HL-60/S4 treated with phorbol 12-myristate 13-acetate at 8.2 ng/mL for 4 days and 3 days (cell line): ENCODE results near the gene SORBS2.

ENCODE experiments used
- in situ Hi-C: fragments of 300-500 bp; cut with MboI; formaldehyde crosslinking; loops from 2 replicates; pipeline ENCODE4 v1.15.0; 2022; ENCODE audit warnings: low sequenced_read_pairs

SORBS2 gene

GRCh38 chr4:185803022-185803421 lies 9.0 kb downstream of the SORBS2 start:
- in situ Hi-C loops: no loop called here

GRCh38 chr4:185801471-185801870 lies 10.5 kb downstream of the SORBS2 start:
- in situ Hi-C loops: no loop called here

GRCh38 chr4:185800266-185800945 lies 11.6 kb downstream of the SORBS2 start:
- in situ Hi-C loops: no loop called here

GRCh38 chr4:185799442-185799841 lies 12.6 kb downstream of the SORBS2 start:
- in situ Hi-C loops: no loop called here

GRCh38 chr4:185797596-185798338 lies 14.2 kb downstream of the SORBS2 start:
- in situ Hi-C loops: no loop called here

- in situ Hi-C loops: no loop called here
Observed at GRCh38 chr4:185797018-185797417, 15.0 kb downstream of the SORBS2 start.

GRCh38 chr4:185796176-185796575 lies 15.8 kb downstream of the SORBS2 start:
- in situ Hi-C loops: no loop called here

- in situ Hi-C loops: no loop called here
Observed at GRCh38 chr4:185794637-185795036, 17.4 kb downstream of the SORBS2 start.

GRCh38 chr4:185793716-185794115 lies 18.3 kb downstream of the SORBS2 start:
- in situ Hi-C loops: no loop called here

GRCh38 chr4:185793116-185793485 lies 18.9 kb downstream of the SORBS2 start:
- in situ Hi-C loops: no loop called here

- in situ Hi-C loops: no loop called here
Observed at GRCh38 chr4:185792384-185793115, 19.4 kb downstream of the SORBS2 start.

GRCh38 chr4:185787926-185788679 lies 23.9 kb downstream of the SORBS2 start:
- in situ Hi-C loops: no loop called here

GRCh38 chr4:185786422-185786821 lies 25.6 kb downstream of the SORBS2 start:
- in situ Hi-C loops: no loop called here

- in situ Hi-C loops: no loop called here
Observed at GRCh38 chr4:185783574-185783973, 28.4 kb downstream of the SORBS2 start.

GRCh38 chr4:185782523-185782922 lies 29.5 kb downstream of the SORBS2 start:
- in situ Hi-C loops: no loop called here

GRCh38 chr4:185781555-185782215 lies 30.3 kb downstream of the SORBS2 start:
- in situ Hi-C loops: no loop called here

GRCh38 chr4:185780472-185780871 lies 31.5 kb downstream of the SORBS2 start:
- in situ Hi-C loops: no loop called here

GRCh38 chr4:185779517-185779916 lies 32.5 kb downstream of the SORBS2 start:
- in situ Hi-C loops: no loop called here

GRCh38 chr4:185778307-185778706 lies 33.7 kb downstream of the SORBS2 start:
- in situ Hi-C loops: no loop called here

- in situ Hi-C loops: no loop called here
Observed at GRCh38 chr4:185775792-185776555, 36.0 kb downstream of the SORBS2 start.
